Spleen (tissue), 7 donors: ENCODE measurements around the gene SRXN1.

ENCODE experiments used
- POLR2A ChIP-seq, 3 donors: fragments of 450-650 bp; IDR thresholded peaks; one replicate each; pipeline ENCODE4 v1.5.1; 2017; ENCODE audit warnings: antibody characterized with exemption in 3 of 3, mild to moderate bottlenecking in 1 of 3
- POLR2AphosphoS5 ChIP-seq, 3 donors: sonication (generic); formaldehyde crosslinking; IDR thresholded peaks; one replicate each; pipeline ENCODE4 v1.5.1; 2017; ENCODE audit warnings: antibody characterized with exemption in 3 of 3
- TF ChIP-seq, protein P1 (sequence below), 11 experiments: fragments of 200-600 bp in 7 of 11; fragments of 450-650 bp in 4 of 11; sonication (generic) in 4 of 11; IDR thresholded peaks in 8 of 11; conservative IDR thresholded peaks in 3 of 11; 1 replicate in 7 of 11; 2 replicates in 4 of 11; pipeline versions ENCODE4 v1.4.0 to v1.8.0; 2016 to 2021; ENCODE audit warnings: antibody characterized with exemption in 11 of 11, inconsistent platforms in 4 of 11, mild to moderate bottlenecking in 1 of 11
- donor health status: DM: no; HTN: no; CAD: no; lungs with moderate emphysema.
- donor health status: DM: no; HTN: no; CAD: no.
- donor health status: DM: no; HTN: no; CAD: no.

DNA sequence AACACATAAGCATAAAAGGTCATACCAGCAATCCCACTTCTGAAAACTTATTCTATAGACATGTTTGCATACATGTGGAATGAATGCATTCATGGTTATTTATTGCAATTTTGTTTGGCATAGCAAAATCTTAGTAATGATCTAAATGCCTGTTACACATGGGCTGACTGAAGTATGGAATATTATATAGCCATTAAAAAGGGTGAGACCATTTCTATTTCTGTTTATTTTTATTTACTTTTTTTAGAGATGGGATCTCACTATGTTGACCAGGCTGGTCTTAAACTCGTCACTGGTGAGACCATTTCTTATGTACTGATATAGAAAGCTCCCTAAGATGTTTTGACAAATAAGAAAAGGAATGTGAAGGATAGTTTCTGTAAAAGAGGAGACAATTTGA, 36.9 kb upstream of the SRXN1 start:
- TF ChIP-seq, protein P1, sequence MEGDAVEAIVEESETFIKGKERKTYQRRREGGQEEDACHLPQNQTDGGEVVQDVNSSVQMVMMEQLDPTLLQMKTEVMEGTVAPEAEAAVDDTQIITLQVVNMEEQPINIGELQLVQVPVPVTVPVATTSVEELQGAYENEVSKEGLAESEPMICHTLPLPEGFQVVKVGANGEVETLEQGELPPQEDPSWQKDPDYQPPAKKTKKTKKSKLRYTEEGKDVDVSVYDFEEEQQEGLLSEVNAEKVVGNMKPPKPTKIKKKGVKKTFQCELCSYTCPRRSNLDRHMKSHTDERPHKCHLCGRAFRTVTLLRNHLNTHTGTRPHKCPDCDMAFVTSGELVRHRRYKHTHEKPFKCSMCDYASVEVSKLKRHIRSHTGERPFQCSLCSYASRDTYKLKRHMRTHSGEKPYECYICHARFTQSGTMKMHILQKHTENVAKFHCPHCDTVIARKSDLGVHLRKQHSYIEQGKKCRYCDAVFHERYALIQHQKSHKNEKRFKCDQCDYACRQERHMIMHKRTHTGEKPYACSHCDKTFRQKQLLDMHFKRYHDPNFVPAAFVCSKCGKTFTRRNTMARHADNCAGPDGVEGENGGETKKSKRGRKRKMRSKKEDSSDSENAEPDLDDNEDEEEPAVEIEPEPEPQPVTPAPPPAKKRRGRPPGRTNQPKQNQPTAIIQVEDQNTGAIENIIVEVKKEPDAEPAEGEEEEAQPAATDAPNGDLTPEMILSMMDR (IDR thresholded peaks at IDR 0.05 in 8 of 11, conservative IDR thresholded peaks at IDR 0.05 in 3 of 11) = no peak
- TF ChIP-seq POLR2A (IDR thresholded peaks at IDR 0.05) = no peak
- no peak for TF ChIP-seq POLR2AphosphoS5 (IDR thresholded peaks at IDR 0.05)
